GM21576 (cell line): ENCODE data around the gene VWDE.
"Not testable (repeated sequence)": the region's sequence is repeated elsewhere in the genome, so short reads cannot be mapped to it uniquely, and the experiment has no call there.

Source experiments
- ATAC-seq: cut with Tn5 transposase; IDR thresholded peaks from one replicate; pipeline ENCODE4 v1.9.1; 2021; ENCODE audit warnings: mild to moderate bottlenecking, moderate library complexity; ENCODE audit not compliant: unreplicated experiment

VWDE gene

DNA sequence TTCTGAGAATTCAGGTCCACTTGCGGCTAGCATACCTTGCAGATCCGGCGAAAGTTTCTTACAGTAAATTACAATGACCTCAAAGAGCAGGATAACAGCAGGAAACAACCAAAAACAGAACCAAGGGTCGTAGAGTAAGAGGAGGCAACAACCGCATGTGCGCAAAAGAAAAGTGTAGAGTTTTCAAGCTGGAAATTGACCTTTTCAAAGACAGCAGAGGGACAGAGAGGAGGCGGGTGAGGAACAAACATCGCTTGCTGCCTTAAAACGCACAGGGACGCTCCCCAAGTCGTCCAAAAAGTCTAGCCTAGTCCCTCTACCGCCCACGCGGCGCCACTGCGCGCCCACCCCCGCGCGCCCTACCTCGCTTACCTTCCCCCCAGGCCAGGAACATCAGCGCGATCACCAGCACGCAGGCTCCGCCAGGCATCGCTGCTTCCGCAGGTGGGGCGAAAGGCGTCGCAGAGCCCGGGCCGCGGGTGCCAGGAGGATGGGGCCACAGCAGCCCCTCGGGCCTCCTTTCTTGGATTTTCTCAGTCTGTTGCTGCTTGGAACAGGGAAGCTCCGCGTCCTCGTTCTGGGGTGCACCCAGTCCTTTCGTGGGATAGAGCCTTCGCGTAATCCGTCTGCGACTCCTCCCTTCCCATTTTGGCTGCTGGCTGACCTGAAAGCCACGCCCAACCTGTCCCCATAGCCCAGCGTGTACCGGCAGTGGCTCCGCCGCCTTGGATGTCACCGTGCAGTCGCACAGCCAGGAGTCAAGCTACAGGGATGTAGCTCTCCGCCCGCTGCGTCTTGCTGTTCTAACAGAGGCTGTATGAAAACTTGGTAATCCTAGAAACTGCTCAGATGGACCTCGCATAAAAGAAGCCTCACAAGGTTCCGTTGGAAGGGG is at the start of gene VWDE:
Gene VWDE (minus strand): TSS at position 579 of the 895 bp plus-strand sequence. CDS start 149 bp downstream, at position 430.
- ATAC-seq, result peak; percentile 70

- ATAC-seq, result not testable (repeated sequence)
Measured at GRCh38 chr7:12453136-12453535, 49.5 kb upstream of the VWDE start.

- ATAC-seq, result no peak
Measured at GRCh38 chr7:12450615-12451014, 47.0 kb upstream of the VWDE start.

GRCh38 chr7:12444785-12445184 is 41.1 kb upstream of the VWDE start:
- ATAC-seq, result no peak

DNA sequence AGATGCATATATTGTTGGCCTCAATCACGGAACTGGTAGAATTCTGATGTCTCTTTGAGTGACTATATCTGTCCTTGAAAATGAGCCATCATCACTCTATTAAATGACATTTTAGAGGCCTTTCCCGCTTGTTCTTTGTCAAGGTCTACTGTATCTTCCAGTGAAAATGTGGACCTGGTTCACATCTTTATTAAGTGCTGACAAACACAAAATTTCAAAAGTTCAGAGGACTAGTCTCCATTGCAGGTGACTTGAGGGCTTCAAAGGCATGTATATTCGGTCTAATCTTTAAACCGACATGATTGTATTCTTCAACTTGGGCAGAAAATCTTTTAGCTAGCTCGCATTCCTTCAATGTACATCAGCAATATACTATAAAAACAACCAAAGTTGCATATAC is 36.6 kb upstream of the VWDE start:
- ATAC-seq, result no peak

GRCh38 chr7:12436896-12437535 is 33.4 kb upstream of the VWDE start:
- no peak for ATAC-seq

DNA sequence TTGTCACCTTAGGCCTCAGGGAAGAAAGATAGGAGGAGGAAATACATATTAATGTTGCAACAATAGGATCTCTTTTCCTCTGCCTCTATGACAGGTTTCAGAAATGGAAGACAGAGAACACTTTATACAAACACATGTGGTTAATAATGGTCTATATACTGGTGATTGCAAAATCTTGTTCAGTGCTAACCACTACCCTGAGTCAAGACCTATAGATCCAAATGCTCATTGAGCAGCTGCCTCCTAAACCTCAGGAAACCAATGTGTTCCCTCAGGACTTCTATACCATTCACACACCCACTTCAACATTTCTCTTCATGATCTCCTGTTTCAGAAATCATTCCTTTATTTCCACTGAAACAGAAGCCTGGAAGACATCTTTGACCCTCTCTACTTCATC is 32.5 kb upstream of the VWDE start:
- ATAC-seq, result no peak

DNA sequence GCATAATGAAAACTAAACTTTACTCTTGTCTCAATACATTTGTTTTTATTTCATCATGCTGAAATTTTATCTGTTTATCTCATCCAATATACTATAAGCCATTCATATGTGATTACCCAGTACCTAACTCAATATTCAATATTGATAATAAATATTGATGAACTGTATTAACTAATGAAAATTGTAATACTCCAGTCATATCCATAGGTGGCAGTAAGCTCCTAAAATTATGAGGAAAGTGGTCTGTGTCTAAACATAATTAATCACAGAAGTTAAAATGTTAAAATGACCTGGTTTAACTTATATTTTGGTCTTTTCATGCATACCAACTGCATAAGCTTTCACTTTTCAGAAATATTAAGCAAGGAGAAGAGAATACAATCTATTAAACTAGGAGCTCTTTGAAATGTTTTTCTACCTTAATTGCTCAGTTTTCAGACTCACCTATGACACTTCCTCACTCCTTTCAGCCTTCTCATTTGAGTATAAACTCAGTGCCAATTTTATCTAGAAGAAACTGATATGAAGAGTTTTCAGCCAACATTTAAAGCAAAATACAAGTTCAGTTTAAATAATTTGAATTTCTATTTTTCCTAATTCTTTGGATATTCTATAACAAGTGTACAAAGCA is 30.5 kb upstream of the VWDE start:
- ATAC-seq, result no peak

GRCh38 chr7:12431886-12432556 is 28.4 kb upstream of the VWDE start:
- ATAC-seq, result no peak

GRCh38 chr7:12425311-12425710 is 21.6 kb upstream of the VWDE start:
- ATAC-seq, result no peak

DNA sequence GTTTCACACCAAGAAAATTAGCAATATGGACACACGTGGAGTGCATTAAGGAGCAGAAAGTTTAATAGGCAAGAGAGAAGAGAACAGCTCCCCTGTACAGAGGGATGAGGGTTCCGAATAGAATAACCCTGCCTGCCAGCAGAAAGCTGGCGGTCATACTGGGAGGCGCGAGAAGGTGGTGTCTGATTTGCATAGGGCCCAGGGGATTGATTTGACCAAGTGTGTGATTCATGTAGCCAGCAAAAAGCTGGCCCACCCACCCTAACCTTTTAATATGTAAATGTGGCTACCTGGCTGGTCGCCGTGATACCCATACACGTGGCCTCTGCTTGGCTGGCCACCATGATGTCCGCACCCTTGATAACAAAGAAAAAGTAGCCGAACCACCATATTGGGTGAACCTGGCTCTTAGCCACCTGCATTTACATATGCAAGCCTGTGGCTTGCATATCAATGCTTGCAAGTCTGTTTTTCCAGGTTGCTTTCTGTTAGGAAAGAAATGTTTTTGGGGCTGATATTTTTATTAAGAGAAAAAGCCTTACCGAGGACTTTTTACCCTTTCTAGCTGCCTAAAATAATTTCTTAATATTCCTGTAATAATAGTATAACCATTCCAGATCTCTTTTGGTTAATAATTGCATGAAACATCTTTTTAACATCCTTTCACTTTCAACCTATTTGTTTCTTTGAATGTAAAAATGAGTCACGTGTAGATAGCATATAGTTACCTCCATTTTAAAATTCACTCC is 20.5 kb upstream of the VWDE start:
- ATAC-seq, result no peak

GRCh38 chr7:12423355-12423996 is 19.8 kb upstream of the VWDE start:
- ATAC-seq, result no peak

GRCh38 chr7:12422554-12423320 is 19.1 kb upstream of the VWDE start:
- no peak for ATAC-seq

- no peak for ATAC-seq
Measured at GRCh38 chr7:12418452-12418851, 14.8 kb upstream of the VWDE start.

DNA sequence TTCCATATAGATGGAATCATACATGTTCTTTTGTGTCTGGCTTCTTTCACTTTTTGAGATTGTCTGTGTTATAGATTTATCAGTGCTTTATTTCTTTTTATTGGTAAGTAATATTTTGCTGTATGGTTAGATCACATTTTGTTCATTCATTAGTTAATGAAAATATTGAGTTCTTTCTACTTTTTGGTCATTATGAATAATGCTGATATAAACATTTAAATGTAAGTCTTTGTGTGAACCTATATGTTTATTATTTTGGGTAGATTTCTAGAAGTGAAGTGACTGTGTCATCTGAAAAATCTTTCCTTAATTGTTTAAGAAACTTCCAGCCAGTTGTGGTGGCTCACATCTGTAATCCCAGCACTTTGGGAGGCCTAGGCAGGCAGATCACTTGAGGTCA is 11.4 kb upstream of the VWDE start:
- no peak for ATAC-seq

DNA sequence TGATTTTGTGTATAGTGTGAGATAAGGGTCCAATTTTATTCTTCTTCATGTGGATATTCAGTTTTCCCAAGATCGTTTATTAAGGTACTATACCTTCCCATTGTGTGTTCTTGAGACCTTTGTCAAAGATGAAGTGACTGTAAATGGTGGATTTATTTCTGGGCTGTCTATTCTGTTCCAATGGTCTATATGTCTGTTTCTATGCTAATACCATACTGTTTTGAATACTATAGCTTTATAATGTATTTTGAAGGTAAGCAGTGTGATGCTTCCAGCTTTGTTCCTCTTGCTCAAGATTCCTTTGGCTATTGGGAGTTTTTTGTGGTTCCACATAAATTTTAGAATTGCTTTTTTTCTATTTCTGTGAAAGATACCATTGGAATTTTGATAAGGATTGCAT is 8.7 kb upstream of the VWDE start:
- no peak for ATAC-seq

DNA sequence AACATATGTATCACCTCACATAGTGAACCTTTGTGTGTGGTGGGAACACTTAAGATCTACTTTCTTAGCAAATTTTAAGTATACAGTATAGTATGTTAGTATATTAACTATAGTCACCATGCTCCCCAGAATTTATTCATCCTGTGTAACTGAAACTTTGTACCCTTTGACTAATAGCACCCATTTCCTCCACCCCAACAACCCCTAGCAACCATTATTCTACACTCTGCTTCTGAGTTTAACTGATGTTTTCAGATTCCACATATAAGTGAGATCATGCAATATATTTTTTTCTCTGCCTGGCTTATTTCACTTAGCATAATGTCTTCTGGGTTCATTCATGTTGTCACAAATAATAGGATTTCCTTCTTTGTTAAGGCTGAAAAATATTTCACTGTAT is 6.9 kb upstream of the VWDE start:
- ATAC-seq, result no peak

GRCh38 chr7:12409097-12409711 is 5.5 kb upstream of the VWDE start:
- ATAC-seq, result no peak

GRCh38 chr7:12407652-12408051 is 4.0 kb upstream of the VWDE start:
- not testable (repeated sequence) for ATAC-seq
